Cardiac muscle cell (in vitro differentiated cells and primary cell): Measurements from ENCODE around the gene RPIA. TPM values are rescaled to one million over a fixed set of nuclear protein-coding genes. Genes with fewer than 3 reads are reported as not detected.

ENCODE experiments used
- DNase-seq, 2 donors: peaks; one replicate each; pipeline versions ENCODE4 v3.0.0 to v3.0.0-alpha.2; 2010 to 2017; ENCODE audit warnings: low read depth in 1 of 2, low spot score in 1 of 2
- H3K27ac ChIP-seq: fragments of 200-600 bp; sonication (generic); 2 replicates; pipeline ENCODE4 v1.5.1; 2016
- H3K27me3 ChIP-seq: fragments of 200-600 bp; sonication (generic); 2 replicates; pipeline ENCODE4 v1.6.0; 2016; ENCODE audit warnings: control low read depth
- H3K36me3 ChIP-seq: fragments of 200-600 bp; sonication (generic); 2 replicates; pipeline ENCODE4 v1.5.1; 2016; ENCODE audit warnings: control low read depth
- H3K4me1 ChIP-seq: fragments of 200-600 bp; sonication (generic); 2 replicates; pipeline ENCODE4 v1.8.1; 2017; ENCODE audit warnings: low read depth, mild to moderate bottlenecking, mixed run types
- H3K4me3 ChIP-seq: fragments of 200-600 bp; sonication (generic); 2 replicates; pipeline ENCODE4 v1.5.1; 2016; ENCODE audit warnings: mild to moderate bottlenecking
- H3K9me3 ChIP-seq: fragments of 200-600 bp; sonication (generic); 2 replicates; pipeline ENCODE4 v1.5.1; 2017; ENCODE audit warnings: low read depth, mild to moderate bottlenecking, control low read depth
- polyA plus RNA-seq: library from polyadenylated mRNA; unstranded; fragments of >200 nt; fragmentation: Nextera tagmentation; extraction: Ambion mirVana; gene quantifications from 2 replicates; pipeline ENCODE4 v1.2.1, GENCODE V29; 2016
- total RNA-seq: library from RNA; depleted of rRNA; stranded (reverse); fragments of >200 nt; gene quantifications from 2 replicates; pipeline ENCODE4 v1.2.3, GENCODE V29; 2016
- TF ChIP-seq, protein P1 (sequence below): IDR thresholded peaks from 2 replicates; pipeline ENCODE4 v1.5.1; 2012; ENCODE audit warnings: low read depth, mild to moderate bottlenecking, low read length

The RPIA gene
- total and polyA plus RNA-seq, 2 experiments from 2014 or later: 8.8 to 19.5 TPM

DNA sequence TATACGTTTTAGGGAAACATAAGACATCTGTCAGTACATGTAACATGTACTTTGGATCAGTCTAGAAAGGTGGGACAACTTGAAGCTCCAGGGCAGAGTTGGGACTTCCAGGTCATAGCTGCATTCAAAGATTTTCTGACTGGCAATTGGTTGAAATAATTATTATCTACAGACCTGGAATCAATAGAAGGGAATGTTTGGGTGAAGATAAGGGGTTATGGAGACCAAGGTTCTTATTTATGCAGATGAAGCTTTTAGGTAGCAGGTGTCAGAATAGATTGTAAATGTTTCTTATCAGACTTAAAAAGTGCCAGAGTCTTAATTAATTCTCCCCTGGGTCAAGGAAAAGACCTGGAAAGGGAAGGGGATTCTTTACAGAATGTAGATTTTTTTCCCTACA, 19.8 kb downstream of the RPIA start:
- H3K9me3 ChIP-seq: no peaks in the 10 kb centered on the region
- H3K4me3 ChIP-seq: no peak overlapping the region
- no peak overlapping the region for H3K27ac ChIP-seq
- DNase-seq: no peak
- TF ChIP-seq, protein P1, sequence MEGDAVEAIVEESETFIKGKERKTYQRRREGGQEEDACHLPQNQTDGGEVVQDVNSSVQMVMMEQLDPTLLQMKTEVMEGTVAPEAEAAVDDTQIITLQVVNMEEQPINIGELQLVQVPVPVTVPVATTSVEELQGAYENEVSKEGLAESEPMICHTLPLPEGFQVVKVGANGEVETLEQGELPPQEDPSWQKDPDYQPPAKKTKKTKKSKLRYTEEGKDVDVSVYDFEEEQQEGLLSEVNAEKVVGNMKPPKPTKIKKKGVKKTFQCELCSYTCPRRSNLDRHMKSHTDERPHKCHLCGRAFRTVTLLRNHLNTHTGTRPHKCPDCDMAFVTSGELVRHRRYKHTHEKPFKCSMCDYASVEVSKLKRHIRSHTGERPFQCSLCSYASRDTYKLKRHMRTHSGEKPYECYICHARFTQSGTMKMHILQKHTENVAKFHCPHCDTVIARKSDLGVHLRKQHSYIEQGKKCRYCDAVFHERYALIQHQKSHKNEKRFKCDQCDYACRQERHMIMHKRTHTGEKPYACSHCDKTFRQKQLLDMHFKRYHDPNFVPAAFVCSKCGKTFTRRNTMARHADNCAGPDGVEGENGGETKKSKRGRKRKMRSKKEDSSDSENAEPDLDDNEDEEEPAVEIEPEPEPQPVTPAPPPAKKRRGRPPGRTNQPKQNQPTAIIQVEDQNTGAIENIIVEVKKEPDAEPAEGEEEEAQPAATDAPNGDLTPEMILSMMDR: no peak
- no peaks in the 10 kb centered on the region for H3K4me1 ChIP-seq
- no peaks in the 10 kb centered on the region for H3K27me3 ChIP-seq
- H3K36me3 ChIP-seq: no peaks in the 10 kb centered on the region

DNA sequence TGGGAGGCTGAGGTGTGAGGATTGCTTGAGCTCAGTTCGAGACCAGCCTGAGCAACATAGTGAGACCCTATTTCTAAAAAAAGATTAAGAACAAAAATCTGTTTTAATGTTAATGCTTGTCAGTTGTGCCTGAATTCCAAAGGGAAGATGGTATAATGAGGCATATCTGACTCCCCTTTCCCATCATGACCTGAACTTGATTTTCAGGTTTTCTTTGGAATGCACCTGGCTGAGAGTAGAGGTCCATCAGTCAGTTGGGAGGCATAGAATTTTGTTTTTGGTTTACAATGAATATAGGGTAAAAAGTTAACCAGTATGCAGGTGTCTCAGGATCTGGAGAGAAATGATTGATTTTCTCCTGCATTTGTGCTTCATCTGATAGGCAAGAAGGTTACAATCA, 20.4 kb downstream of the RPIA start:
- no peak for DNase-seq

DNA sequence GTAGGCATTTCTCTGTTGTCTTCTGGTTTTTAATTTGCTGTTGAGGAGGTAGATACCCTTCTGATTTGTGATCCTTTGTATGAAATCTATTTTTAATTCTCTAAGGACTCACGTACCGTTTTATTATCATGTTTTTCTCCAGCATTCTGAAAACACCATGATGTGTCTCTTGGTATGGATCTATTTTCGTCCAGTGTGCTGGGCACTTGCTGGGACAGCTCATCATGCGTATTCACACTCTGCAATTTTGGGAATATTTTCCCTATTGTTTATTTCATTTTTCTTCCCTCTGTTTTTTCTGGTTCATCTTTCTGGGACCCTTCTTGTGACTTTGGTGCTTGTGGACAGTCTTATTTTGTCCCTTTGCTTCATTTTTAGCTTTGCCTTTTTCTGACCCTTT, 21.9 kb downstream of the RPIA start:
- Histone ChIP-seq H3K4me1 (no peaks in the 10 kb centered on the region), H3K27ac (no peak overlapping the region), H3K27me3 (no peaks in the 10 kb centered on the region), H3K4me3 (no peak overlapping the region), H3K36me3 (no peaks in the 10 kb centered on the region), H3K9me3 (no peaks in the 10 kb centered on the region)
- TF ChIP-seq, protein P1: no peak
- DNase-seq: no peak

More for the DNA sequence above, 20.4 kb downstream of the RPIA start:
- Histone ChIP-seq H3K27me3 (no peaks in the 10 kb centered on the region), H3K36me3 (no peaks in the 10 kb centered on the region), H3K27ac (no peak overlapping the region), H3K4me3 (no peak overlapping the region), H3K4me1 (no peaks in the 10 kb centered on the region), H3K9me3 (no peaks in the 10 kb centered on the region)
- TF ChIP-seq, protein P1: no peak

DNA sequence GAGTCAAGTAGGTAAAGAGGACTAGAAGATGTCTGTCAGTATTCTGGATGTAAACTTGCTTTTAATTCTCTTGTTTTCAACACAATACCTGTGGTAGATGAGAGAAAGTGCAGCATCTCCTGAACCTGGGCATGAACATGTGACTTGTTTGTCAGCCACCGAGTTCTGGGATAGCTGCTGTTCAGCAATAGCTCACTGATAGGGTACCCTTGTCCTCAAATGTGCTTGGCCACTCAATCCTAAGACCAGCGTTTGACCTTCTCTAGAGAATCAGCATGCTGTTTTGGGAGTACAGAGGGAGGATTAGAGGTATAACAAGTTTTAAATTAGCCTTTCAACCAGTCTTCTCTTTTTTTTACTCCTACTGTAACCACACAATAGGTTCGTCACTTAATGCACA, 23.2 kb downstream of the RPIA start:
- TF ChIP-seq, protein P1: no peak
- H3K4me3 ChIP-seq: no peak overlapping the region
- no peak overlapping the region for H3K27ac ChIP-seq
- no peaks in the 10 kb centered on the region for H3K27me3 ChIP-seq
- no peak for DNase-seq
- H3K36me3 ChIP-seq: no peaks in the 10 kb centered on the region
- H3K9me3 ChIP-seq: no peaks in the 10 kb centered on the region
- H3K4me1 ChIP-seq: no peaks in the 10 kb centered on the region

DNA sequence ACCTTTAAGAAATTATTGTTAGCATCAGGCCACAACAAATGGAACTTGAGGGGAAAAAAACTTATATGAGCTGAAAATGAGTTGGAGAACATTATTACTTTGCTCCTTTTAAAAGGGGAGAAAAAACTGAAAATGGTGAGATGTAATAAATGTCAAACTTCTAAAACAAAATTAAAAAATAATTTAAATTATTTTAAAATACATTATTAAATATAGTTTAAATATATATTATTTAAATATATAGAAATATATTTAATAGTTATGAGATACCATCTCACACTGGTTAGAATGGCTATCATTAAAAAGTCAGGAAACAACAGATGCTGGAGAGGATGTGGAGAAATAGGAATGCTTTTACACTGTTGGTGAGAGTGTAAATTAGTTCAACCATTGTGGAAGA, 28.9 kb downstream of the RPIA start:
- no peak for DNase-seq
- H3K36me3 ChIP-seq: no peaks in the 10 kb centered on the region
- H3K4me1 ChIP-seq: no peaks in the 10 kb centered on the region
- no peaks in the 10 kb centered on the region for H3K27me3 ChIP-seq
- no peaks in the 10 kb centered on the region for H3K9me3 ChIP-seq
- H3K4me3 ChIP-seq: no peak overlapping the region
- no peak overlapping the region for H3K27ac ChIP-seq
- TF ChIP-seq, protein P1: no peak

DNA sequence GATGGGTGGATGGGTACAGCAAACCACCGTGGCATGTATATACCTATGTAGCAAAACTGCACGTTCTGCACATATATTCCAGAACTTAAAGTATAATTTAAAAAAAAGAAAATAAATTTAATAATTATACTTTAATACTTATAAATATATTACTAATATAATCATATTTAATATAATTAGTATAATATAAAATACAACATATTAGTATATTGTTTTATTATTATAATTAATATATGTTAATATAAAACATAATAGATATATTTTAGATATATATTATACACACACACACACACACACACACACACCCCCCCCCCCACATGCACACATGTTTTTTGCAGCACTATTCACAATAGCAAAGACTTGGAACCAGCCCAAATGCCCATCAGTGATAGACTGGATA, 29.8 kb downstream of the RPIA start:
- no peaks in the 10 kb centered on the region for H3K9me3 ChIP-seq
- H3K36me3 ChIP-seq: no peaks in the 10 kb centered on the region
- no peaks in the 10 kb centered on the region for H3K4me1 ChIP-seq
- no peak overlapping the region for H3K27ac ChIP-seq
- TF ChIP-seq, protein P1: no peak
- no peak for DNase-seq
- no peak overlapping the region for H3K4me3 ChIP-seq
- H3K27me3 ChIP-seq: no peaks in the 10 kb centered on the region
